GDM1 (cell line): ENCODE measurements around the gene SEPTIN14.
"Not testable (repeated sequence)": the region's sequence is repeated elsewhere in the genome, so short reads cannot be mapped to it uniquely, and the experiment has no call there.

Experiments
- DNase-seq: peaks from one replicate; lab custom pipeline; 2025; lab: John Stamatoyannopoulos, UW

SEPTIN14 gene

GRCh38 chr7:55784151-55784550 is 78.4 kb downstream of the SEPTIN14 start:
- no peak for DNase-seq

- no peak for DNase-seq
These were observed 83.9 kb downstream of the SEPTIN14 start for GRCh38 chr7:55778631-55779030.

GRCh38 chr7:55776196-55776595 is 86.4 kb downstream of the SEPTIN14 start:
- no peak for DNase-seq

GRCh38 chr7:55775051-55775420 is 87.5 kb downstream of the SEPTIN14 start:
- DNase-seq = no peak

- no peak for DNase-seq
These were observed 88.1 kb downstream of the SEPTIN14 start for GRCh38 chr7:55774327-55775050.

- no peak for DNase-seq
These were observed 91.8 kb downstream of the SEPTIN14 start for GRCh38 chr7:55770778-55771177.

- DNase-seq = not testable (repeated sequence)
These were observed 109.2 kb downstream of the SEPTIN14 start for GRCh38 chr7:55753274-55753862.

- not testable (repeated sequence) for DNase-seq
These were observed 117.8 kb downstream of the SEPTIN14 start for GRCh38 chr7:55744706-55745105.
